Psoas muscle (tissue), 8 donors: Measurements from ENCODE around the gene CCDC182. TPM values are rescaled to one million over a fixed set of nuclear protein-coding genes. Genes with fewer than 3 reads are reported as not detected.

Experiments used
- ATAC-seq, 4 donors: fragments of 200-7000 bp; cut with Tn5 transposase; one replicate each; pipeline ENCODE4 v1.9.1; 2020; ENCODE audit warnings: moderate library complexity in 3 of 4, mild to moderate bottlenecking in 2 of 4
- DNase-seq, 2 donors: peaks; one replicate each; pipeline ENCODE4 v3.0.0-alpha.2; 2020
- H3K27ac ChIP-seq: fragments of 200-600 bp; one replicate; pipeline ENCODE4 v1.8.0; 2022
- H3K27me3 ChIP-seq, 3 donors: fragments of 200-600 bp in 1 of 3; one replicate each; pipeline versions ENCODE4 v1.6.1 to v1.8.0; 2013 to 2022; ENCODE audit warnings: low read length in 2 of 3, mild to moderate bottlenecking in 2 of 3, moderate library complexity in 1 of 3; ENCODE audit not compliant: insufficient read depth in 3 of 3
- H3K36me3 ChIP-seq, 2 donors: fragments of 200-600 bp in 1 of 2; one replicate each; pipeline versions ENCODE4 v1.6.1 to v1.8.0; 2013 to 2022; ENCODE audit warnings: low read depth in 1 of 2, mild to moderate bottlenecking in 1 of 2, moderate library complexity in 1 of 2; ENCODE audit not compliant: insufficient read depth in 1 of 2
- H3K4me1 ChIP-seq: fragments of 200-600 bp; one replicate; pipeline ENCODE4 v1.8.0; 2022
- H3K4me3 ChIP-seq: fragments of 200-600 bp; one replicate; pipeline ENCODE4 v1.8.0; 2022; ENCODE audit warnings: mild to moderate bottlenecking
- H3K9me3 ChIP-seq: fragments of 200-600 bp; one replicate; pipeline ENCODE4 v1.8.0; 2022
- WGBS, 3 donors: extraction: QIAGEN DNeasy Blood & Tissue Kit; methylation state at CpG; one replicate each; pipeline versions ENCODE4 v1.1.6 to v1.1.7; 2013; 5-methylcytosine and 5-hydroxymethylcytosine counted together
- intact Hi-C, 2 donors: fragments of 100-400 bp; cut with DNase I; formaldehyde crosslinking; loops; one replicate each; pipeline versions ENCODE4 v1.11.0 to v1.14.2; 2022
- polyA plus RNA-seq, 3 donors: library from polyadenylated mRNA; stranded (reverse); fragments of 200-250 nt; gene quantifications; one replicate each; pipeline ENCODE4 v1.2.3, GENCODE V29; 2013
- total RNA-seq, 4 donors: library from RNA; stranded (reverse); fragmentation: NEBNext Ultra II Directional in 2 of 4; extraction: Animal tissue kit (Norgen Biotek cat#: 25700) in 2 of 4; gene quantifications; one replicate each; pipeline versions ENCODE4 v1.2.1 to v1.2.4, GENCODE V29; 2021 to 2023
- TF ChIP-seq, protein P1 (sequence below): fragments of 200-600 bp; IDR thresholded peaks from one replicate; pipeline ENCODE4 v1.8.0; 2022; ENCODE audit warnings: antibody characterized with exemption
- donor health status: healthy with polysubstance abuse.
- donor health status: DM: no; HTN: no; CAD: no; lungs with moderate emphysema.
- donor health status: Bipolar disorder and iron deficiency.
- donor health status: healthy.
- donor health status: DM: yes; HTN: yes; CAD: no.
- donor health status: DM: no; HTN: no; CAD: no.
- donor health status: DM: no; HTN: no; CAD: no.
- donor health status: DM: yes; HTN: yes; CAD: no.

Gene CCDC182
- total and polyA plus RNA-seq, 7 donors = not detected

DNA sequence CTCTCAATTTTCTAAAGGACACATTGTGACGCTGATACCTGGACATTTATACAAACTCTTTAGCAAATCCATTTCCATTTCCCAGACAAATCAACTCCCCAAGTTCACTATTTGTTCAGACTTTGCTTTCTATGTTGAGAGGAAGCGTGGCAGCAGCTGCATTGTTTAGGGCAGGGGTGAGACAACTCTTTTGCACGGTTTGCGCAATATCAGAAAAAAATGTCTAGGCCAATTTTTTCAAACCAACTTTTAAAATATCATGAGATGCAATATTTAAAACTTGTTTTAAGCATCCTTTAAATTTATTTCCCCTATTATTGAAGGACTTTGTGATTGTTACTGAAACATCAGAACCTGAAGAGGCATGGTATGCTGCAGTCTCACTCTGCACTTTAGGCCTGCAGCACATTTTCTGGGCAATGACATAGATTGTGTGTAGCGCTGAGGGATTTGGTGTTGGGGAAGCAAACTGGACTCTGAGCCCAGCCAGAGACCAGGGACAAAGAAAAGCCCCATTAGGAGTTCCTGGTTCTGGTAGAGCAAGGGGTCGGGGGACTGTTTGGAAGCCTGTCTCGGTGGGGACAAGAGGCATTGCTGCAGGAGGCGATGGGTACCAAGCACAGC, 6.4 kb upstream of the CCDC182 start:
- H3K4me1 ChIP-seq = no peaks in the 10 kb centered on the region
- TF ChIP-seq, protein P1, sequence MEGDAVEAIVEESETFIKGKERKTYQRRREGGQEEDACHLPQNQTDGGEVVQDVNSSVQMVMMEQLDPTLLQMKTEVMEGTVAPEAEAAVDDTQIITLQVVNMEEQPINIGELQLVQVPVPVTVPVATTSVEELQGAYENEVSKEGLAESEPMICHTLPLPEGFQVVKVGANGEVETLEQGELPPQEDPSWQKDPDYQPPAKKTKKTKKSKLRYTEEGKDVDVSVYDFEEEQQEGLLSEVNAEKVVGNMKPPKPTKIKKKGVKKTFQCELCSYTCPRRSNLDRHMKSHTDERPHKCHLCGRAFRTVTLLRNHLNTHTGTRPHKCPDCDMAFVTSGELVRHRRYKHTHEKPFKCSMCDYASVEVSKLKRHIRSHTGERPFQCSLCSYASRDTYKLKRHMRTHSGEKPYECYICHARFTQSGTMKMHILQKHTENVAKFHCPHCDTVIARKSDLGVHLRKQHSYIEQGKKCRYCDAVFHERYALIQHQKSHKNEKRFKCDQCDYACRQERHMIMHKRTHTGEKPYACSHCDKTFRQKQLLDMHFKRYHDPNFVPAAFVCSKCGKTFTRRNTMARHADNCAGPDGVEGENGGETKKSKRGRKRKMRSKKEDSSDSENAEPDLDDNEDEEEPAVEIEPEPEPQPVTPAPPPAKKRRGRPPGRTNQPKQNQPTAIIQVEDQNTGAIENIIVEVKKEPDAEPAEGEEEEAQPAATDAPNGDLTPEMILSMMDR = no peak
- ATAC-seq (no peak), DNase-seq (no peak)
- intact Hi-C loops = no loop called here
- H3K4me3 ChIP-seq = no peak overlapping the region
- no peaks in the 10 kb centered on the region for H3K36me3 ChIP-seq
- no peaks in the 10 kb centered on the region for H3K27me3 ChIP-seq
- H3K9me3 ChIP-seq = no peaks in the 10 kb centered on the region
- H3K27ac ChIP-seq = no peak overlapping the region
- 79 to 84% (median 81%) methylated on average over 8 of the region's 8 CpGs for WGBS, 3 donors

DNA sequence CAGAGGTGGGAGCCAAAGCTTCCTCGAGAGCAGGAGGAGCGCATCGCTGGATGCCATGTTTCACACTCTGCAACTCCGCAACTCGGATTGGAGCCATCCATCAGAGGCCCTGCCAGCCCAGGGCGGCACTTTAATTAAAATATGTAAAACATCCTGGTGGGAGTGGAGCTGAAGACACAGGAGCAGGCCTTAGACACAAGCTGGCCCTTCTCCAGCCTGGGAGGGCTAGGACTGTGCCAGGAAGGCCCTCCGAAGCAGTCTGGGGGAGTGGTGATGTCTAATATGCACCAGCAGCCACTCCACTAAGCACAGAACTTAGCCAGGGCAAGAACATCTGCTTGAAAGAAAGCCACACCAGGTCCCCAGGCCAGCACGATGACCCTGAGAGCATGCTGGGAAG, 5.8 kb upstream of the CCDC182 start:
- Histone ChIP-seq H3K27ac (no peak overlapping the region), H3K36me3 (no peaks in the 10 kb centered on the region), H3K27me3 (no peaks in the 10 kb centered on the region), H3K9me3 (no peaks in the 10 kb centered on the region), H3K4me3 (no peak overlapping the region), H3K4me1 (no peaks in the 10 kb centered on the region)
- ATAC-seq (no peak), DNase-seq (no peak)
- TF ChIP-seq, protein P1 = no peak
- 57 to 67% (median 67%) methylated on average over 8 of the region's 8 CpGs for WGBS, 3 donors
- intact Hi-C loops = no loop called here

DNA sequence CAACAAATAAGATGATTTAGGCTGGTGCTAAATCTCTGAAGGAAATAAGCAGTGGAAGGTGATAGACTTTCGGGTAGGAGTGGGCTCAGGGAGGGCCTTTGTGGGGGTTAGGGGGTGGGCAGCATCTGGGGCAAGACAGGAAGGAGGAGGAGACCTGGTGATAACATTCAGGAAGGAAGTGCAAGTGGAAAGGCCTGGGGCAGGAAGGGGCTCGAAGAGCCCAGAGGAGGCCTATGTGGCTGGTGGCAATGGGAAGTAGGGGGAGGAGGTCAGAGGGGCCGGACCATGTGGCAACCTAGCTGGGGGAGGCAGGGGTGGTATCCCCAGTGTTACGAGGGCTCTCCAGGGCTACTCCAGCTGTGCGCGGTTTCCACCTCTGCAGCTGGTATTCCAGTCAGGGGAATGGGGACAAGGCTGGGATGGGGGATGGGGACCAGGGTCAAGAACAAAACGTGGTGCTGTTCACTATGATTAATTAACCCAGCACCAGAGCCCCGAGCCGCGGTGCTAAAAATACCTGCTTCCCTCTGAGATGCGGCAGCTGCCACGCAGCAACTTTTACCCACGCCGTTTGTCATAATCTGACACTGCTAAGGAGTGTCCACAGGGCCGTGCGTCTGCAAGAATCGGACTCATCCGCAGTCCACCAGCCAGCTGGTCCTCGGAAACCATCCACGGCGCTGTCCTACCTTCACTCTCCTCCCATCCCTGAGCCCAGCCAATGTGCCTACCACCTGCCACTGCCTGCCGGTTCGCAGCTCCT, 5.2 kb upstream of the CCDC182 start:
- Histone ChIP-seq H3K9me3 (no peaks in the 10 kb centered on the region), H3K27me3 (no peaks in the 10 kb centered on the region), H3K27ac (no peak overlapping the region), H3K4me1 (no peaks in the 10 kb centered on the region), H3K4me3 (no peak overlapping the region), H3K36me3 (no peaks in the 10 kb centered on the region)
- 55 to 67% (median 66%) methylated on average over 22 to 23 of the region's 23 CpGs for WGBS, 3 donors
- intact Hi-C loops = no loop called here
- ATAC-seq = no peak
- DNase-seq = no peak
- TF ChIP-seq, protein P1 = no peak

DNA sequence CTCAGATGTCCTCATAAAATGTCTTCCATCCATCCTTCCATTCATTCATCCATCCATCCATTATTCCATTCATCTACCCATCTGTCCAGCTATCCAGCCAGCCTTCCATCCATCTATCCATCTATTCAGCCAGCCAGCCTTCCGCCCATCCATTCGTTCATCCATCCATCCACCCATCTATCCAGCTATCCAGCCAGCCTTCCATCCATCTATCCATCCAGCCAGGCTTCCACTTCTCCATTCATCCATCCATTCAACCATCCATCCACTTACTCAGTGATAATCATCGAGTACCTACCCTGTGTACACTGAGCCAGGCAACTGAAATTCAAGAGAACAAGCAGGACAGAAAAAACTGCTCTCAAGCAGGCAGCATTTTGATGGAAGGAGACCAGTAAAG, 4.6 kb upstream of the CCDC182 start:
- Histone ChIP-seq H3K27me3 (no peaks in the 10 kb centered on the region), H3K36me3 (no peaks in the 10 kb centered on the region), H3K27ac (no peak overlapping the region), H3K4me3 (no peak overlapping the region), H3K4me1 (no peaks in the 10 kb centered on the region), H3K9me3 (no peaks in the 10 kb centered on the region)
- ATAC-seq (no peak), DNase-seq (no peak)
- TF ChIP-seq, protein P1 = no peak
- 87 to 94% (median 91%) methylated on average over 3 of the region's 3 CpGs for WGBS, 3 donors
- intact Hi-C loops = loop anchor here (5.0 kb wide), 2 partner anchors 507 to 617 kb away; no protein-coding TSS in a partner anchor
